ENCODE data around the gene ANKRD11.
"Not testable (repeated sequence)": the region's sequence is repeated elsewhere in the genome, so short reads cannot be mapped to it uniquely, and the experiment has no call there.

The ANKRD11 gene

DNA sequence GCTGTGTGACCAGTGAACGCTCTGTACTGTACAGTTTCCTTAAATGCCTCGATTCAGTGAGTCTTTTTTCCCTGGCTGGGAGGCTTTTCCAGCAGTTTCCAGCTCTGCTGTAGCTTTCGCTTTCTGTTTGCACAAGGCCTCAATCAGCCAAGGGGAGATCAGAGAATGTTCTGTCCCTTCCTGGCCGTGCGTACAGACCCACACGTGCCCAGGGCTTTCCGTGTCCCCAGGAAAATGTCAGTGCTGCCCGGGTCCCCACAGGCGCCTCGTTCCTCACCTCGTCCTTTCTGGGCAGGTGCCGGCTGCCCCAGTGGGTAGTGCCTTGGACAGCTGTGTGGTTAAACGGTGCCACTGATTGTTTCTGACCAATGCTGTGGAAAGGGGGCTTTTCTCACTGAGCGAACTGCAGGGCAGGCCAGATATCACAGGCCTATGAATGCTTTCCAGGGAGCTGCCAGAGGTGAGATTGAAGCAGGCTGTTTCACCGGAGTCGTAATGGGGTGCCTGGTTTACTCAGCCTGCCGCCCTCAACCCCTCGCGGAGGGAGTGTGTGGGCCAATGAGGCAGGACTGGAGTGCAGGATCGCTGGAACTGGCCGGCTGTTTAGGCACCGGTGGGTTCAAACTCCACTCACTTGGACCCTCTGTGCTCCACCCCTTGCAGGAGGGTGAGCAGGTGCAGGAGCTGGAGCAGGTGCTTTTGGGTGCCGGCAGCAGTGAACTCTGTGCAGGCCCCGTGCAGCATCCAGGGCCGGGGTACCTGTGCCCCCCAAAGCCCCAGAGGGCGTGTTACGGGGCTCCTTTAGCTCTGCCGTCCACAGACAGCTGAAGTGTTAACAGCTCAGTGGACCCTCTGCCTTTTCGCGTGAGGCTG lies 228.4 kb downstream of the ANKRD11 start:
- in situ Hi-C loops (cut with HindIII; ENCODE audit: low pct_ligation_motif_present, low pct_unique_long_range_greater_than_20kb, low sequenced_read_pairs): no loop called here
- DNase-seq: peak; percentile 30

DNA sequence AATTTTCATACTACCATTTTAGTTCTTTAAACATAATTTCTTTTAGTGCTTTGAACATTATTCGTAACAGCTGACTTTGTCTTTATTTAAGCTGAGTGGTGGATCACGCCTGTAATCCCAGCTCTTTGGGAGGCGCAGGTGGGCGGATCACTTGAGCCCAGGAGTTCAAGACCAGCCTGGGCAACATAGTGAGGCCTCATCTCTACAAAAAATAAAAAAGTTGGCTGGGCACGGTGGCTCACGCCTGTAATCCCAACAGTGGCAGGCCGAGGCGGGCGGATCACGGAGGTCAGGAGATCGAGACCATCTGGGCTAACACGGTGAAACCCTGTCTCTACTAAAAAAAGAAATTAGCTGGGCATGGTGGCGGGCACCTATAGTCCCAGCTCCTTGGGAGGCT lies 230.5 kb downstream of the ANKRD11 start:
- in situ Hi-C loops (cut with HindIII; ENCODE audit: low pct_ligation_motif_present, low pct_unique_long_range_greater_than_20kb, low sequenced_read_pairs): not testable (repeated sequence)

DNA sequence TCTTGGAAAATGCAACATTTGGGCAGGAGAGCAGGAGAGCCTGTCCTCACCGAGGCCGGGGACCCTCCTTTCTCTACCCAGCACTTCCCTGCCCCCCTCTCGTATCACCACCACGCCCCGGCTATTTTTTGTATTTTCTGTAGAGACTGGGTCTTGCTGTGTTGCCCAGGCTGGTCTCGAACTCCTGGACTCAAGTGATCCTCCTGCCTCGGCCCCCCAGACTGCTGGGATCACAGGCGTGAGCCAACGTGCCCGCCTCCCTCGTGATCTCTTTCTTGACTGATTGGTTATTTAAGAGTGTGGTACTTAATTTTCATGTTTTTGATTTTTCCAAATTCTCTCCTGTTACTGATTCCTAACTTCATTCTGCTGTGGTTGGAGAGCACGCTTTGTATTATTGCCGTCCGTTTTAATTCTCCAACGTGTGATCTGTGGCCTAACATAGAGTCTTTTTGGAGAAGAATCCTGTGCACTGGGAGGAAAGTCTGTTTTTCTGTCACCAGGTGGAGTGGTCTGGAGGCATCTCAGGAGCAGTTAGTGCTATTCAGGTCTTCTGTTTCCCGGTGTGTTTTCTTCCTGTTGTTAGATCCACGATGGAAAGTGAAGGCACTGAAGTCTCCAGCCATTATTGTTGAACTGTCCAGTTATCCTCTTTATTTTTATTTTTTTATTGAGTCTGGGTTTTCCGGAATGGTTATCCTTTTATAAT lies 232.4 kb downstream of the ANKRD11 start:
- in situ Hi-C loops (cut with HindIII; ENCODE audit: low pct_ligation_motif_present, low pct_unique_long_range_greater_than_20kb, low sequenced_read_pairs): no loop called here
- DNase-seq: peak; percentile 30

More for the DNA sequence above, 230.5 kb downstream of the ANKRD11 start:
- DNase-seq: not testable (repeated sequence)

DNA sequence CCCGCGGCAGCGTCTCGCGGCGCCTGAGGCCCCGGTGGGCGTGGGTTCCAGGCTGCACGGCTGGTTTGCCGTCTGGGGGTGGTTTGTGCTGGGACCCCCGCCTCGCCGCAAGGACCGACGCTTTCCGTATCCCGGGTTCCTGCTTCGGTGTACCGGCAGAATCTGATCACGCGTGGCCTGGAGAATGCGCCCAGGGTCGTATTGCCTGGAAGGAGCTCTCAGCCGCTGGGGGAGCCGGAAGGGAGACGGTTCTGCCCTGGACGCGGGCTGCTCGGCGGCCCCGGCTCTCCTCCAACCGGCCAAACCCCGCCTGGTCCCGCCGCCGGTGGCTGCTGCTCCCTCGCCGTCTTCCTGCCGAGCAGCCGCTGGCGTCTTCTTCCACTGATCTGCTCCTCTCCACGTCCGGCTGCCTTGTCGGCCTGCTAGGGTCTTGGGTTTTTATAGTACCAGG lies 233.1 kb downstream of the ANKRD11 start:
- peak; percentile 23 for DNase-seq
- in situ Hi-C loops (cut with HindIII; ENCODE audit: low pct_ligation_motif_present, low pct_unique_long_range_greater_than_20kb, low sequenced_read_pairs): no loop called here

DNA sequence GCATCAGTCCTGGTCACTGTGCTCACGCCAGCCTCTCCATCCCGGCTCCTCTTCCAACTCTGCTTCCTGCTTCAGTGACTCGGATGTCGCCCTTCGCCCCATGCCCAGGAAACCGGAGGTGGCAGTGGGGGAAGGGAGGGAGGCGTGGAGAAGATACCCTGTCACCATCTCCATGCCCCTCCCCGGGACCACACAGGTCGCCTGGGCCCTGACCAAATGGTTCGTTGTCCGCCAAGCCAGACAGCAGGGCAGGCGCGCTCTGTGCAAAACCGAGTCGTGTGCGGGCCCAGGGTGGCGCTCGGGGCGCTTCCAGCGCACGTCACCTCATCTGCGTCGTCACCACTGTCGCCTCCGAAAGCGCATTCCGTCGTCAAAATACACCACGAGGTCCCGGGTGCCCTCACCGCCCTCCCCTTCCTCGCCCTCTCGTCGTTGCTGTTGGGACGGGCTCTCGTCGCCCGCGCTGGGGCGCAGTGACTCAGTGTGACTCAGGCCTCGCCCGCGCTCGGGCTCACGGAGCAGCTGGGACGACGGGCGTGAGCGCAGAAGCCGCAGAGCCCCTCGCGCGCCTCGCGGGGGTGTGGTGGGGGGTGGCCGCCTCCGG lies 233.6 kb downstream of the ANKRD11 start:
- in situ Hi-C loops (cut with HindIII; ENCODE audit: low pct_ligation_motif_present, low pct_unique_long_range_greater_than_20kb, low sequenced_read_pairs): no loop called here
- DNase-seq: peak; percentile 72

DNA sequence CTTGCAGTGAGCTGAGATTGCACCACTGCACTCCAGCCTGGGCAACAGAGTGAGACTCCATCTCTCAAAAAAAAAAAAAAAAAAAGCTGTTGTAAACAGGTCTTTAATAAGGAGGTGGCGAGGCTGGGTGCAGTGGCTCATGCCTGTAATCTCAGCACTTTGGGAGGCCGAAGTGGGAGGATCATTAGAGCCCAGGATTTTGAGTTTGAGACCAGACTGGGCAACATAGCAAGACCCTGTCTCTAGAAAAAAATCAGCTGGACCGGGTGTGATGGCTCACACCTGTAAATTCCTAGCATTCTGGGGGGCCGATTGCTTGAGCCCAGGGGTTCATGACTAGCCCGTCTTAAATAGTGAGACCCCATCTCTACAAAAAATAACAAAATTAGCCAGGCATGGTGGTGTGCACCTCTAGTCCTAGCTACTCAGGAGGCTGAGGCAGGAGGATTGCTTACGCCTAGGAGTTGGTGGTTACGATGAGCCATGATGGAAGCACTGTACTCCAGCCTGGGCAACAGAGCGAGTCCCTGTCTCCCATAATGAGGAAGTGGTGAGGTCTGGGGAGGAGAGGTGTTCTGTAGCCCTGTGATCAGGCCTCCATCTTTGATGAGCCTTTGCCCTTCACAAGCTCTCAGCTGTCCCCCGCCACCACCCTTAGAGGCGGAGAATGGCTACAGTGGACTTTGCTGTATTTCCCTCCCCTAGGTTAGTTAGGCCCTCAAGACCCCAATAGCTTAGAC lies 236.6 kb downstream of the ANKRD11 start:
- in situ Hi-C loops (cut with HindIII; ENCODE audit: low pct_ligation_motif_present, low pct_unique_long_range_greater_than_20kb, low sequenced_read_pairs): no loop called here
- no peak for DNase-seq

DNA sequence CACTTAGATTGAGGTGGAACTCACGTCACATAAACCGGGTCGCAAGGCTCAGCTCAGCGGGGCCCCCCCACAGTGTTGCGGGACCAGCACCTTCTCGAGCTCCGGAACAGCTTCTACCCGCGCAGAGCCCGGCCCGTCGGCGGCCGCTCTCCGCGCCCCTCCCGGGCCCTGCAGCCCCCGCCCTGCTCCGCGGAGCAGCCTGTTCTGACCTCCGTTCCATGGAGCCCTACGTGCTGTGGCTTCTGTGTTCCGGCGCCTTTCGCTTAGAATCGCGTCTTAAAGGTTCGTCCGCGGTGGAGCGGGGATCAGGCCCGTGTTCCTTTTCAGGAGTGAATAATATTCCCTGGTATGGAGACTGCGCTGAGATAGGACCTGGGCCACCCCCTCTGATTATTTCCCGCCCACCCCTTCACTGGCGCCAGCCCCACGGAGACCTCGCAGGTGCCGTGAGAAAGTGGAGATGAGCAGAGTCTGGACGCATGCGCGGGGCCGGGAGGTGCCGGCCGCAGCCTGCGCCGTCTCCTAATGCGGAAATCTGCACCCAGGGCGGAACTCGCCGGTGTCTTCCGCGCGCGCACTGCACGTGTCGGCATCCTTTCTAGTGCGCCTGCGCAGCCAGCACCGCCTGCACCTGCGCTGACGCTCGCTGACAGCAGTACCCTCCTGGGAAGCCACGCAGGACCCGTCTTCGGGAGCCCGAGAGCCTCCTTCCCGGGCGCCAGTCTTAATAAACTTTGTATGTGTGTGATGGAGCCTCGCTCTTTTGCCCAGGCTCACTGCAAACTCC lies 242.0 kb downstream of the ANKRD11 start:
- in situ Hi-C loops (cut with HindIII; ENCODE audit: low pct_ligation_motif_present, low pct_unique_long_range_greater_than_20kb, low sequenced_read_pairs): no loop called here
- no peak for DNase-seq

DNA sequence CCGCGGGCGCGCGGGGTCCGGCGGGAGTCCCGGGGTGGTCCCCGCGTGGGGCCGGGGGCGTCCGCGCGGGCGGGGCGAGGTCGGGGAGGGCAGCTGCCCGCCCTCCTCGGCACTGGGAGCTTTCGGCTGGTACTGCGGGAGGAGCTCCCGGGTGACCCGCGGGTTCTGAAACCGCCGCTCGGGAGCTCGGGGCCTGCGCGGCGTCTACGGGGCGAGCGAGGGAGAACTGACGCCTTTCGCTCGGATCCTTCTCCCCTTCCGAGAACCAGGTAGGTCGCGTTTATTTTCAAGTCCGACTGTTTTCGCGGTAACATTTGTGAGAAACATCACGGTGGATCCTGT lies 242.7 kb downstream of the ANKRD11 start:
- DNase-seq; in situ Hi-C loops (cut with HindIII; ENCODE audit: low pct_ligation_motif_present, low pct_unique_long_range_greater_than_20kb, low sequenced_read_pairs): not testable (repeated sequence)

DNA sequence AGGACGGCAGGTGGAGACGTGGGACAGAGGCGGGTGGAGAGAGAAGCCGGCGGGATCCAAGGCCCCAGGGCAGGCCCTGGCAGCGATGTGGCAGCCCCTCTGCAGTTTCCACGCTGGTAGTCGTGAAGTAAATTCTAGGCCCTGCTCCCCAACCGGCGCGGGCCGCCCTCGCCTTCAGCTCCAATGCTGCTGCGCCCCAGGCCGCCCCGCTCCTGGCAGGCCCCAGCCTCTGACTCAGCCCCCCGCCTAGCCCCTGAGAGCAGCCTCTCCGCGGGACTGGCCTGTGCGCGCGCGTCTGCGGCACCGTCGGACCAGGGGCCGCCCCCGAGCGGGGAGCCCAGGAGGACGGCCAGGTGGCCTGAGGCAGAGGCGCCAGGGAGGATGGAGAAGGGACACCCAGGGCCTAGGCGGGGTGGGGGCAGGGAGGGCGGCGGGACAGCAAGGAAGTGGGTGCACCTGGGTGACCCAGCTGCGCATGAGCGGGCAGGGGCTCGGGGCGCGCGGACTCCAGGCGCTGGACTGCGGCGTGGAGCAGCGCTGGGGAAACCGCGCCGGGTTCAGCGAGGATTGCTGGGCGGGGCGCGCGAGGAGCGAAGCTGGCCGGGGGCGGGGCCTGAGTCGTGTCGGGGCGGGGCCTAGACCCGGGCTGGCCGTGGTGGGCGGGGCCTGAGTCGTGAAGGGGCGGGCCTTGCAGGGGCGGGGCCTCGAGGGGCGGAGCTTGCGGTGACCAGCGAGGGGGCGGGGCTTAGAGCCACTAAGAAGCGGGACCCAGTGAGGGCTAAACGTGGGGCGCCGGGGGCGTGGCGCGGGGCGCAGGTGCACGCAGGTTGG lies 243.2 kb downstream of the ANKRD11 start:
- in situ Hi-C loops (cut with HindIII; ENCODE audit: low pct_ligation_motif_present, low pct_unique_long_range_greater_than_20kb, low sequenced_read_pairs): no loop called here
- peak; percentile 82 for DNase-seq

DNA sequence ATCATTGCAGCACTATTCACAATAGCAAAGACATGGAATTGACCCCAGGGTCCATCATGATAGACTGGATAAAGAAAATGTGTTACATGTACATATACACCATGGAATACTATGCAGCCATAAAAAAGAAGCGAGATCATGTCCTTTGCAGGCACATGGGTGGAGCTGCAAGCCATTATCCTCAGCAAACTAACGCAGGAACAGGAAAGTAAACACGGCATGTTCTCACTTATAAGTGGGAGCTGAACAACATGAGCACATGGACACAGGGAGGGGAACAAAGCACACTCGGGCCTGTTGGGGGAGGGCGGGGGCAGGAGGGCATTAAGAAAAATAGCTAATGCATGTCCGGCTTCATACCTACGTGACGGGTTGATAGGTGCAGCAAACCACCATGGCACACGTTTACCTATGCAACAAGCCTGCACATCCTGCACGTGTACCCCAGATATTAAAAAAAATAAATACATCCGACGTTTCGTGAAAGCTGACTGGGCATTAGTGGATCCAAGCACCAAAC lies 243.9 kb downstream of the ANKRD11 start:
- in situ Hi-C loops (cut with HindIII; ENCODE audit: low pct_ligation_motif_present, low pct_unique_long_range_greater_than_20kb, low sequenced_read_pairs): no loop called here
- no peak for DNase-seq

DNA sequence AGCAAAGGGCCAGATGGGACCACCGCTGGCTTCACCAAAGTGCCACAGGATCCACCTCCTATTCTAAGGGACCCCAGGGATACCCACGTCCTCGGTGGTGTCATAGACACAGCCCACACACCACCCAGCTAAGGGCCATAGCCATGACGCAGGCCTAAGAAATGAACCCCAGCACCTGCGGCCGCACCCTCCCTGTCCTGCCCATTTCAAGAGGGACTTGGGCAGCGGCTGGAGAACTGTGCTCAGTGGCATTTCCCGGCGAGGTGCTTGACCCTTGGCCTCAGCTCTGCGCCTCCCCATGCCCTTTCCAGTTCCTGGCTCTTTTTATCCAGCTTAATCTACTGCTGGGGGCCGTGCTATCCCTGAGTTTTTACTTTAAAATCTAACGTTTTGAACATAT lies 245.6 kb downstream of the ANKRD11 start:
- in situ Hi-C loops (cut with HindIII; ENCODE audit: low pct_ligation_motif_present, low pct_unique_long_range_greater_than_20kb, low sequenced_read_pairs): no loop called here

DNA sequence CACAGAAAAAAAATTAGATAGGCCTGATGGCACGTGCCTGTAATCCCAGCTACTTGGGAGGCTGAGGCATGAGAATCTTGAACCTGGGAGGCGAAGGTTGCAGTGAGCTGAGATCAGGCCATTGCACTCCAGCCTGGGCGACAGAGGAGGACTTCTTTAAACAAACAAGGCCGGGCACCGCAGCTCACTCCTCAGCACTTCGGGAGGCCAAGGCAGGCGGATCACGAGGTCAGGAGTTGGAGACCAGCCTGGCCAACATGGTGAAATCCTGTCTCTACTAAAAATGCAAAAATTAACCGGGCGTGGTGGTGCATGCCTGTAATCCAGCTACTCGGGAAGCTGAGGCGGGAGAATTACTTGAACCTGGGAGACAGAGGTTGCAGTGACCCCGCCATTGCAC lies 246.1 kb downstream of the ANKRD11 start:
- DNase-seq; in situ Hi-C loops (cut with HindIII; ENCODE audit: low pct_ligation_motif_present, low pct_unique_long_range_greater_than_20kb, low sequenced_read_pairs): not testable (repeated sequence)

More for the DNA sequence above, 245.6 kb downstream of the ANKRD11 start:
- no peak for DNase-seq

DNA sequence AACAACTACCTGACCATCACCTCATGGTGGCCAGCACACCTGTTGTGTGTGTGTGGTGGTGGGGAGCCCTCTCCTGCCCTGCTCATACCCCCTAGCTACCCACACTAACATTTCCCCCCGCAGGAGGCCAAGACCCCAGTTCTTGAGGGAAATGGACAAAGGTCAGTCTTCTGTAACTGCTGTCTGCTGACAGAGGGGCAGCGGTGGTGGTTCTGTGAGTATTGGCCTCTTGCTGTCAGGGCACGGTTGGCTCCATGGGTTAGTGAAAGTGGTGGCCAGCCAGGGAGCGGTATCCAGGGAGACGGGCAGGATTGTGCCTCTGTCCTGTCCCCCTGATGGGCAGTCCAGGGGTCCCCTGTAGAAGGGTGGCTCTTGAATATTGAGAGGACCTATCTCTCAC lies 246.7 kb downstream of the ANKRD11 start:
- in situ Hi-C loops (cut with HindIII; ENCODE audit: low pct_ligation_motif_present, low pct_unique_long_range_greater_than_20kb, low sequenced_read_pairs): no loop called here
- no peak for DNase-seq

DNA sequence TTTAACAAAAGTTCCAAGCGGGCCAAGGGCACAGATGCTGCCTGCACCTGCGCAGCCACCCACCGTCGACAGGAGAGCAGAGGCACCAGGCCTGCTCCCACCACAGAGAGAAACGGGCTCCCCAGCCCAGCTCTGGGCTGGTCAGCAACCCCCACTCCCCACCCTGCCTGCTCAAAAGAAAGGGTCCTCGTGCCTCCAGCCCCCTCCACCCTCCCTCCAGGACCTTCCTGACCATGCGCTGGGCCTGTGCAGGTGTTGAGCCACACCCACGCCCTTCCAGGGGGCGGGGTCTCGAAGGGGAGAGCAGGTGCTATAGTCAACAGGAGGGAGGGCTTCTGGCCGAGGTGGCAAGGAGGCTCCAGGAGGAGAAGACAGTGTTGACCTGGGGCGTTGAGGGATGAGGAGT lies 247.6 kb downstream of the ANKRD11 start:
- in situ Hi-C loops (cut with HindIII; ENCODE audit: low pct_ligation_motif_present, low pct_unique_long_range_greater_than_20kb, low sequenced_read_pairs): no loop called here
- DNase-seq: no peak

DNA sequence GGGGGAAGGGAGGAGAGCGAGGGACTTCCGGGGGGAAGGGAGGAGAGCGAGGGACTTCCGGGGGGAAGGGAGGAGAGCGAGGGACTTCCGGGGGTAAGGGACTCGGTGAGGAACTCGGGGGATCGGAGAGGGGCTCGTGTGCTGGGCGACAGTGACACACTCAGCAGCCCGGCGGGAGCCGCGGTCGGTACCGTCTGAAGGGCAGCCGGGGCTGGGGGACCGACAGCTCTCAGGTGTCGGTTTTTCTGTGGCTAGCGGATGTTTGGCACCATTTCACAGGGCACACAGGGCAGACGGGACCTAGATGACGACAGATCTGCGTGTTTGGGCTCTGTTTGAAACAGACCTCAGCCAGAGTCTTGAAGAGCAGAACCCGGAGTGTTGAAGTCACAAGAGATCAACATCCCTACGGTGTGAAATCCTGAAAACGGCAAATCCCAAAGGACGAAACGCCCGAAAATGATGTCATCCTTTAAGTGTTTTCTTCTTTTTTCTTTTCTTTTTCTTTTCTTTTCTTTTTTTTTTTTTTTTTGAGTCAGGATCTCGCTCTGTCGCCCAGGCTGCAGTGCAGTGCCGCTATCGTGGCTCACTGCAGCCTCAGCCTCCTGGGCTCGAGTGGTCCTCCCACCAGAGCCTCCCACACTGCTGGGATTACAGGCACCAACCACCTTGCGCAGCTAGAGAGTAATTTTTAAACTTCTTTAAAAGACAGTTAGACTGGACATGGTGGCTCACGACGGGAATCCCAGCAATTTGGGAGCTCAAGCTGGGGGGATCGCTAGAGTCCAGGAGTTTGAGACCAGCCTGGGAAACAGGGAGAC lies 249.0 kb downstream of the ANKRD11 start:
- peak; percentile 80 for DNase-seq
- in situ Hi-C loops (cut with HindIII; ENCODE audit: low pct_ligation_motif_present, low pct_unique_long_range_greater_than_20kb, low sequenced_read_pairs): no loop called here

DNA sequence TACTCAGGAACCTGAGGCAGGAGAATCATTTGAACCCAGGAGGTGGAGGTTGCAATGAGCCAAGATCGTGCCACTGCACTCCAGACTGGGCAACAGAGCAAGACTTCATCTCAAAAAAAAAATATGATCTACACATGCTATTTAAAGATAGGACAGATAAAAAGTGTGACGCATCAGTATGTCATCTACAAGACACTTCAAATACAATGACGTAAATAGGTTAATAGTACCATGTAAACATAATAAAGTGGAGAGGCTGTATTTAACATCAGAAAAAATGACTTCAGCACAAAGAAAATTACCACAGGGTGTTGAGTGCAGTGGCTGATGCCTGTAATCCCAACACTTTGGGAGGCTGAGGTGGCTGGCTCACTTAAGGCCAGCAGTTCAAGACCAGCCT lies 252.6 kb downstream of the ANKRD11 start:
- in situ Hi-C loops (cut with HindIII; ENCODE audit: low pct_ligation_motif_present, low pct_unique_long_range_greater_than_20kb, low sequenced_read_pairs): no loop called here
- no peak for DNase-seq

All from ACHN (cell line).